Measurements from ENCODE around the gene ARHGEF37. TPM values are rescaled to one million over a fixed set of nuclear protein-coding genes. Genes with fewer than 3 reads are reported as not detected.
A peak's percentile ranks its signal among the peaks of the same experiment; 100 is the strongest.

Gene ARHGEF37
- total RNA-seq, 1 experiment from 2014 or later, result 0.42 TPM

GRCh38 chr5:149632311-149633251 is 51.3 kb downstream of the ARHGEF37 start:
- TF ChIP-seq CTCF (conservative IDR thresholded peaks at IDR 0.05), result no peak
- Histone ChIP-seq H3K79me2 (ENCODE audit: insufficient read depth, low read length) (no peaks in the 10 kb centered on the region), H4K20me1 (ENCODE audit: control insufficient read depth, insufficient read depth, insufficient read length) (no peaks in the 10 kb centered on the region), H3K27me3 (ENCODE audit: insufficient read depth, low read length) (no peaks in the 10 kb centered on the region), H3K4me2 (ENCODE audit: insufficient read depth, insufficient read length, low read length) (peak overlapping the region; percentile 2), H3K27ac (ENCODE audit: insufficient read length, low read depth, low read length) (no peak overlapping the region), H3T11ph (ENCODE audit: low read length) (no peak overlapping the region), H2BK120ac (ENCODE audit: low read depth, low read length, poor library complexity, severe bottlenecking) (no peak overlapping the region), H3K14ac (ENCODE audit: insufficient read depth, low read length) (no peak overlapping the region), H3K18ac (ENCODE audit: insufficient read length, low read depth, low read length) (no peak overlapping the region), H2BK12ac (ENCODE audit: insufficient read length, low read depth, low read length) (no peak overlapping the region), H4K8ac (replicated peaks; ENCODE audit: insufficient read length, low read depth, low read length) (no peak overlapping the region), H2BK15ac (ENCODE audit: low read depth, low read length) (no peak overlapping the region), H4K91ac (ENCODE audit: insufficient read length, low read depth, low read length) (no peak overlapping the region), H2AK5ac (ENCODE audit: insufficient read length, low read length) (no peak overlapping the region), H3K23ac (ENCODE audit: insufficient read length, low read depth, low read length) (no peak overlapping the region), H2AFZ (ENCODE audit: low read length) (no peak overlapping the region), H2BK20ac (ENCODE audit: low read depth, low read length, poor library complexity, severe bottlenecking) (no peak overlapping the region), H3K4ac (ENCODE audit: low read depth, low read length) (no peak overlapping the region), H4K5ac (ENCODE audit: insufficient read length, low read depth, low read length) (no peak overlapping the region), H3K4me1 (ENCODE audit: insufficient read depth, low read length) (peaks cover 10% of the 10 kb centered on the region; the same call in 1 of the 2 replicates), H3K23me2 (ENCODE audit: insufficient read length, low read depth, low read length, poor library complexity, severe bottlenecking) (no peaks in the 10 kb centered on the region), H3K79me1 (ENCODE audit: insufficient read depth, low read depth, low read length, poor library complexity, severe bottlenecking) (no peaks in the 10 kb centered on the region), H3K56ac (ENCODE audit: insufficient read length, low read depth, low read length) (no peak overlapping the region), H3K9me3 (ENCODE audit: control insufficient read depth, low read depth, low read length) (no peaks in the 10 kb centered on the region), H2BK5ac (ENCODE audit: insufficient read length, low read length) (no peak overlapping the region), H3K9ac (ENCODE audit: extremely low read depth, insufficient read length, low read length) (no peak overlapping the region)
- no peak for DNase-seq
- no peaks in the 10 kb centered on the region; the same call in 1 of the 2 replicates for H3K27me3 Mint-ChIP-seq (ENCODE audit: low read depth)
- H3K4me1 Mint-ChIP-seq, result peaks cover 26 to 27% of the 10 kb centered on the region in 2 experiments
- H3K4me3 Mint-ChIP-seq, result peak overlapping the region in 1 of 2 experiments; percentile 39; a peak in 1 of 5 replicates
- H3K36me3 Mint-ChIP-seq (ENCODE audit: insufficient read depth in 1 of 3, low read depth in 3 of 3), result no peaks in the 10 kb centered on the region
- H3K9me3 Mint-ChIP-seq, result no peaks in the 10 kb centered on the region
- WGBS (ENCODE audit: extremely low coverage, insufficient read length, low lambda C conversion rate), result no CpG with 5 or more reads among the region's 12 CpGs
- peak overlapping the region; percentile 58 to 84 (median 69); a peak in 6 of 7 replicates for H3K27ac Mint-ChIP-seq
